ENCODE measurements around the gene CCL8. TPM values are rescaled to one million over a fixed set of nuclear protein-coding genes. Genes with fewer than 3 reads are reported as not detected.

The CCL8 gene
- total RNA-seq, 2 donors from 2014 or later: 0.94 to 5.9 TPM

- no peak for TF ChIP-seq CTCF (IDR thresholded peaks at IDR 0.05)
- no peak overlapping the region for H3K27ac ChIP-seq
- no peak overlapping the region for H3K4me3 ChIP-seq
- no peaks in the 10 kb centered on the region for H3K9me3 ChIP-seq
- H3K4me1 ChIP-seq: no peaks in the 10 kb centered on the region
- H3K36me3 ChIP-seq: no peaks in the 10 kb centered on the region
- intact Hi-C loops (cut with DNase I): no loop called here
- H3K27me3 ChIP-seq: no peaks in the 10 kb centered on the region
- DNase-seq: no peak
- no peak overlapping the region for H3K9ac ChIP-seq (ENCODE audit: low read depth in 2 of 2, low read length in 2 of 2)
Observed at GRCh38 chr17:34365340-34365739, 46.1 kb downstream of the CCL8 start.

- Histone ChIP-seq H3K27ac (no peak overlapping the region), H3K9ac (ENCODE audit: low read depth in 2 of 2, low read length in 2 of 2) (no peak overlapping the region), H3K27me3 (no peaks in the 10 kb centered on the region), H3K9me3 (no peaks in the 10 kb centered on the region), H3K4me1 (no peaks in the 10 kb centered on the region), H3K4me3 (no peak overlapping the region), H3K36me3 (no peaks in the 10 kb centered on the region)
- DNase-seq: no peak
- no peak for TF ChIP-seq CTCF (IDR thresholded peaks at IDR 0.05)
- intact Hi-C loops (cut with DNase I): no loop called here
Observed at GRCh38 chr17:34366010-34366409, 46.8 kb downstream of the CCL8 start.

GRCh38 chr17:34366529-34367107, 47.4 kb downstream of the CCL8 start:
- intact Hi-C loops (cut with DNase I): no loop called here
- Histone ChIP-seq H3K9ac (ENCODE audit: low read depth in 2 of 2, low read length in 2 of 2) (no peak overlapping the region), H3K36me3 (no peaks in the 10 kb centered on the region), H3K4me1 (no peaks in the 10 kb centered on the region), H3K27ac (no peak overlapping the region), H3K4me3 (no peak overlapping the region), H3K27me3 (no peaks in the 10 kb centered on the region), H3K9me3 (no peaks in the 10 kb centered on the region)
- TF ChIP-seq CTCF (IDR thresholded peaks at IDR 0.05): no peak
- no peak for DNase-seq

GRCh38 chr17:34367486-34368195, 48.4 kb downstream of the CCL8 start:
- no peak overlapping the region for H3K4me3 ChIP-seq
- H3K27ac ChIP-seq: no peak overlapping the region
- no peak for DNase-seq
- H3K27me3 ChIP-seq: no peaks in the 10 kb centered on the region
- H3K36me3 ChIP-seq: no peaks in the 10 kb centered on the region
- H3K9me3 ChIP-seq: no peaks in the 10 kb centered on the region
- intact Hi-C loops (cut with DNase I): no loop called here
- TF ChIP-seq CTCF (IDR thresholded peaks at IDR 0.05): no peak
- no peaks in the 10 kb centered on the region for H3K4me1 ChIP-seq
- H3K9ac ChIP-seq (ENCODE audit: low read depth in 2 of 2, low read length in 2 of 2): no peak overlapping the region

GRCh38 chr17:34368196-34368945, 49.1 kb downstream of the CCL8 start:
- Histone ChIP-seq H3K9ac (ENCODE audit: low read depth in 2 of 2, low read length in 2 of 2) (no peak overlapping the region), H3K27me3 (no peaks in the 10 kb centered on the region), H3K27ac (no peak overlapping the region), H3K4me3 (no peak overlapping the region), H3K9me3 (no peaks in the 10 kb centered on the region), H3K36me3 (no peaks in the 10 kb centered on the region), H3K4me1 (no peaks in the 10 kb centered on the region)
- intact Hi-C loops (cut with DNase I): no loop called here
- DNase-seq: no peak
- TF ChIP-seq CTCF (IDR thresholded peaks at IDR 0.05): no peak

All from colonic mucosa (tissue), 4 donors.